Esophagus squamous epithelium (tissue), 4 donors: Measurements from ENCODE around the gene F12.

Source experiments
- POLR2A ChIP-seq, 4 donors: fragments of 450-650 bp; IDR thresholded peaks; one replicate each; pipeline ENCODE4 v1.6.1; 2017; ENCODE audit warnings: antibody characterized with exemption in 4 of 4, mild to moderate bottlenecking in 4 of 4, moderate library complexity in 3 of 4
- TF ChIP-seq, protein P1 (sequence below), 6 experiments: fragments of 450-650 bp in 4 of 6; fragments of 200-600 bp in 2 of 6; sonication (generic) in 2 of 6; IDR thresholded peaks; one replicate each; pipeline ENCODE4 v1.5.1; 2016 to 2019; ENCODE audit warnings: antibody characterized with exemption in 6 of 6, mild to moderate bottlenecking in 4 of 6, moderate library complexity in 4 of 6

DNA sequence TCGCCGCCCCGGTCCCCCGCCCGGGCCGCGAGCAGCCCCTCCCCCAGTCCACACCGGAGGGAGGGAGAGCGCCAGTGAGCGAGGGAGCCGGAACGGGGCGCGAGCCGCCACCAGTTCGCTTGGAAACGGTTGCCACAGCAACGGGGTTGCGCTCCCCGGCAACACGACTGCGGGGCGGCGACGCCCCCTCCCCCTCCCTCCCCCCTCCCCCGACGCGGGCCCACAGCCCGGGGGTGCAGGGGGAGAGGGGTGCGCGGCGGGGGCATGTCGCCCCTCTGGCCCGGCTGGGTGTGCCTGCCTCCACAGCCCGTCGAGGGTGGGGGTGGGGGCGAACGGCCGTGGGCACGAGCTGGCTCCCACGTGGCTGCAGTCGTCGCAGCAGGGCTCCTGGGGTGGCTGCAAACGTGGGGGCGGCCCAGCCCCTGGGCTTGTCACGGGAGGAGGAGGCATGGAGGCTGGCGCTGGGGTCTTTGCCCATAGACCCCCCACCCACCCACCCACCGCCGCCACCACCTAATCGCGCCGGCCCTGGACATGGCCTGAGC, 37.8 kb upstream of the F12 start:
- TF ChIP-seq, protein P1, sequence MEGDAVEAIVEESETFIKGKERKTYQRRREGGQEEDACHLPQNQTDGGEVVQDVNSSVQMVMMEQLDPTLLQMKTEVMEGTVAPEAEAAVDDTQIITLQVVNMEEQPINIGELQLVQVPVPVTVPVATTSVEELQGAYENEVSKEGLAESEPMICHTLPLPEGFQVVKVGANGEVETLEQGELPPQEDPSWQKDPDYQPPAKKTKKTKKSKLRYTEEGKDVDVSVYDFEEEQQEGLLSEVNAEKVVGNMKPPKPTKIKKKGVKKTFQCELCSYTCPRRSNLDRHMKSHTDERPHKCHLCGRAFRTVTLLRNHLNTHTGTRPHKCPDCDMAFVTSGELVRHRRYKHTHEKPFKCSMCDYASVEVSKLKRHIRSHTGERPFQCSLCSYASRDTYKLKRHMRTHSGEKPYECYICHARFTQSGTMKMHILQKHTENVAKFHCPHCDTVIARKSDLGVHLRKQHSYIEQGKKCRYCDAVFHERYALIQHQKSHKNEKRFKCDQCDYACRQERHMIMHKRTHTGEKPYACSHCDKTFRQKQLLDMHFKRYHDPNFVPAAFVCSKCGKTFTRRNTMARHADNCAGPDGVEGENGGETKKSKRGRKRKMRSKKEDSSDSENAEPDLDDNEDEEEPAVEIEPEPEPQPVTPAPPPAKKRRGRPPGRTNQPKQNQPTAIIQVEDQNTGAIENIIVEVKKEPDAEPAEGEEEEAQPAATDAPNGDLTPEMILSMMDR (IDR thresholded peaks at IDR 0.05) = no peak
- TF ChIP-seq POLR2A (IDR thresholded peaks at IDR 0.05) = no peak
